NCI-H2227 treated with DMSO at 0.1 percent for 48 hours (cell line): ENCODE data around the gene ARHGAP26.
"Not testable (repeated sequence)": the region's sequence is repeated elsewhere in the genome, so short reads cannot be mapped to it uniquely, and the experiment has no call there.

Source experiments
- DNase-seq: peaks from one replicate; lab custom pipeline; 2025; lab: John Stamatoyannopoulos, UW

Gene ARHGAP26

DNA sequence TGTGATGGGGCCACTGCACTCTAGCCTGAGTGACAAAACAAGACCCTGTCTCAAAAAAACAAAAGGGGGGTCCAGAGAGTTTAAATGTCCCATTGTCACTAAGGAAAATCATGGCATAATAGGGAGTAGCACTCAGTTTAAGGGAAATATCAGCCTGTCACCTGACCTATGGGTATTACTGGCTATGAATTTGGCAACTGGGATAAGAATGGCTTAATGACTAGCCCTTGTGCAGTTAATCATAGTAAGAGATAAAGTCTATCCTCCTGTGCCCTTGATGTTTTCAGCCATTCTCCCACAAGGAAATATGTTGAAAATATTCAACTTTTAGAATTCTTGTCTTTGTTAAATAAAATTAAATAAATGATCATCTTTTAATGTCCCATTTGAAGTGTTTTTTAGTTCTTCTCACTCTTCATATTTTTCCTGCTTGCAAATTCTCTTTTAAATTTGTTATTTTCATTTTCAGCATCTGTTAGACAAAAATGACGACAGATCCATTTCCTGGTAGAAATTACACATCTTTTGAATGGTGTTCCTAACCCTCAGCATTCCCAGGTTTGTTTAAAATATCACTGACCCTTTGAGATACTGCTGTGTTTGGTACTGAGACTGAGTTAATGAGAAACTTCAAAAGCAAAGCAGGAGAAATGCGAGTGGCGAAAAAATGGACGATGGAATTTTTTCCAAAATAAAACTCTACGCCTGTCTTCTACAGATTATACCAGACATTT, 191.4 kb downstream of the ARHGAP26 start:
- DNase-seq, result no peak

DNA sequence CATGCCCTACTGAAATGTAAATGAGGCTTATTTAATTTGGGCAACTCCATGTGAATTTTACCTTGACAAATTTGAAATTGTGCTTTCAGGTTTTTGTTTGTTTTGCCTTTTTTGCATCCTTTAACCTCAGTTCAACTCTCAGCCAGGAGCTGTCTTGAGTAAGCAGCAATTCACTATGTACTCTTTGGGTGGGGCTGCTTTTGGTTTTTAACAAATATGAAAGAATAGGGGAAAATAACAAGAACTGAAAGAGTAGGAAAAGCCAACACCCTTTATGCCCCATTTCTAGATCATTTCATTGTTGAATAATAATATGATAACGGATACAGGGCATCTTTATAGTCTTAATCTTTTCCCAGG, 192.0 kb downstream of the ARHGAP26 start:
- no peak for DNase-seq

DNA sequence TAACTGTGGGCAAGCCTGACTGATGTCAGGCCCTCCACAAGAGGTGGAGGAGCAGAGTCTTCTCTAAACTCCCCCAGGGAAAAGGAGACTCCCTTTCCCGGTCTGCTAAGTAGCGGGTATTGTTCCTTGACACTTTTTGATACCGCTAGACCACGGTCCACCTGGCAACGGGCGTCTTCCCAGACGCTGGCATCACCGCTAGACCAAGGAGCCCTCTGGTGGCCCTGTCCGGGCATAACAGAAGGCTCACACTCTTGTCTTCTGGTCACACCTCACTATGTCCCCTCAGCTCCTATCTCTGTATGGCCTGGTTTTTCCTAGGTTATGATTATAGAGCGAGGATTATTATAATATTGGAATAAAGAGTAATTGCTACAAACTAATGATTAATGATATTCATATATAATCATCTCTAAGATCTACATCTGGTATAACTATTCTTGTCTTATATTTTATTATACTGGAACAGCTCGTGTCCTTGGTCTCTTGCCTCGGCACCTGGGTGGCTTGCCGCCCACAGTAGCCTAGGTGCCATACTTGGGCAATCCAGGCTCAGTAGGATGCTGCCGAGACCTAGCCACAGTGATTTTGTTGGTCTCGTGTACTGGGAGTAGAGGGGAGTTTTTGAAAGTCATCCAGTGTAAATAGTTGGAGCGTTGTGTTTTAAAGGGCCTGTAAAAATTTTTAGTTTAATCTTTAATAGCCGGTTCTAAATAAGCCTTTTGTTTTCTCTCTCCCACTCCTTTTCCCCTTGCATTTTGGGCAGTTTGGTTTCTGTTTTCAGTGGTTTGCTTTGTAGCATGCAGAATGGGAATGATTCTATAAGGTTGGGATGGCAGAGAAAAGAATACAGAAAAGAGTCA, 195.3 kb downstream of the ARHGAP26 start:
- not testable (repeated sequence) for DNase-seq

DNA sequence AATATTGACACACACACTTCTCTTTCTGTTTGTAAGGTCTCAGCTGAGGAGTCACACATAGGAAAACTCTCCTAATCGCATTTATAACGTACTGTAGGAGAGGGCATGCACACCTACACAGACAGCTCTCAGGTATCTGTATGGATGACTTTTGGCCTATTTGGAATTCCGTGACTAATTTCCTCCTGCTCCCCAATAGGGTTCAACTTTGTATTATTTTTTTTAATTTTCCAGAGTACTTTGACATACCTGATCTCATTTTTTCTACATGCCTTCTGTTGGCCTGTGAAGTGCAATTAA, 195.9 kb downstream of the ARHGAP26 start:
- DNase-seq, result no peak

DNA sequence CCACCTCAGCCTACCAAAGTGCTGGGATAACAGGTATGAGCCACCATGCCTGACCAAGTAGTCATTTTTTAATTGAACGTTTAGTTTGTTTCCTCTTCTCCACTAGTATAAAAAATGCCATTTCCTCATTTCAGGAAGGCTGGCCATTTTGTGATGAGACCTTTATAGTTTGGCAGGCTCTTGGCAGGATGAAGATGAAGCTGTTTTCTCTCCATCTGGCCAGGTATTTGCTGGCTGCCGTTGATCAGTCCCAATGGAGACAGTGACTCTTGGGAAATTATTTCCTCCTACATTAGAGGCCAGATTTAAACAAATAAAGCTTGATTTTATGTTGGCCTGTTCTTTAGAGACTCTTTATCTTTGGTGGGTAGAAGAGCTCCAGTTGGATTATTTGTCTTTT, 199.0 kb downstream of the ARHGAP26 start:
- DNase-seq, result no peak

DNA sequence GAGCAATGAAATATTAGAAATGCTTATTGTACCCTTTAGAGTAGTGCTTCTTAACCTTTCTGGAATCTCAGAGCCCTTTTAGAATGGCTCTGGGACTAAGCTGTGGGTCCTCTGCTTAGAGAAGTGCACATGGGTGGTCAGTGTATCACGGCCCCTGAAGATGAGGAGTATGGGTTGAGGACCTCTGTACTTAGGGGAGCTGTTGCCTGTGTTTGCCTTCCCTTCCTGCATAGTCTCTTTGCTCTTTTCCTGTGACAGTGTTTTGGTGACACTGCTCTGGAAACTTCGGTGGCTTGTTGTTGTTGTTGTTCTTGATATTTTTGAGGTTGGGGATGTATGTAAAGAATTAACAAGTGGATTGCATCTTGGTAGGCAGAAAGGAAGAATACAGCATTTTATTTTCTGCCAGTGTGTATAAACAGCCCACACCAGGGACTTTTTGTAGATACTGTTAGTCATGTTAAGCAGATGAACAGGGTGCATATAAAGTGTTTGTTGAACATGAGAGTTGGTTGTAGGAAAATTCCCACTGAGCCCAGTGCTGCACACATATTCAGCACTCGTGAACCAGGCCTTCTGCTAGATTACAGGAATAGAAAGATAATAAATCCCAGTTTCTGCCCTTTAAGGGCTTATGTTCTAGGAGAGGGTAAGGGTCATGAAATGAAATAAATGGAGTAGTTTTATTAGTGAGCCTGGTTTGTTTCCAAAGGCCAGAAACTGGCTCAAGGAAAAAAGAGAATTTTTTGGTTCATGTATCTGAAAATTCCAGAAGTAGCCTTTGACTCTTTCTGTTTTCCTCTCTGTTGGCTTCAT, 199.7 kb downstream of the ARHGAP26 start:
- no peak for DNase-seq

DNA sequence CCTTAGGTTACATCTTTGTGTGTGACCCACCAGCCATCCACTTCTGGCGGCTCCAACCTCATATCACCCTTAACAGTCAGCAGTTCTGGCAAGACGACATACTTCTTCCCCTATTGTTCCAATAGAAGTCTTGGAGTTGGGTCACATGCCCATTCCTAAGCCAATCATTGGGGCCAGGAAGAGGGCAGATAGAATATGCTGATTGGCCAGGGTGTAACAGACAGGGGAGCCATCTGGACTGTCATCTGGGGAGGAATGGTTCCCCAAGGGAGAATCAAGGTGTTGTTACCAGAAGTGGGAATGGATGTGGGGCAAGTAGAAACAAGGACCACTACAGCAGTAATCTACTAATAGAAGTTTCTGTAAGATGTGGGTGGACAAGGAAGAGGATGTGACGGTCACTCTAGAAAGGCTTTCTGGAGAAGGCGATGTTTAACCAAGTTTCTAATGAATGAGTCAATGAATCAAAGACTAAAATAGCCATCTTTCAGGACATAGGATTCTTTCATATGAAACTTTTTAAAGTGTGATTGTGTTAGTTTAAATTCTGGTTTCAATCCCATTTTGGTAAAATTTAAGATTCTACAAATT, 200.4 kb downstream of the ARHGAP26 start:
- no peak for DNase-seq

DNA sequence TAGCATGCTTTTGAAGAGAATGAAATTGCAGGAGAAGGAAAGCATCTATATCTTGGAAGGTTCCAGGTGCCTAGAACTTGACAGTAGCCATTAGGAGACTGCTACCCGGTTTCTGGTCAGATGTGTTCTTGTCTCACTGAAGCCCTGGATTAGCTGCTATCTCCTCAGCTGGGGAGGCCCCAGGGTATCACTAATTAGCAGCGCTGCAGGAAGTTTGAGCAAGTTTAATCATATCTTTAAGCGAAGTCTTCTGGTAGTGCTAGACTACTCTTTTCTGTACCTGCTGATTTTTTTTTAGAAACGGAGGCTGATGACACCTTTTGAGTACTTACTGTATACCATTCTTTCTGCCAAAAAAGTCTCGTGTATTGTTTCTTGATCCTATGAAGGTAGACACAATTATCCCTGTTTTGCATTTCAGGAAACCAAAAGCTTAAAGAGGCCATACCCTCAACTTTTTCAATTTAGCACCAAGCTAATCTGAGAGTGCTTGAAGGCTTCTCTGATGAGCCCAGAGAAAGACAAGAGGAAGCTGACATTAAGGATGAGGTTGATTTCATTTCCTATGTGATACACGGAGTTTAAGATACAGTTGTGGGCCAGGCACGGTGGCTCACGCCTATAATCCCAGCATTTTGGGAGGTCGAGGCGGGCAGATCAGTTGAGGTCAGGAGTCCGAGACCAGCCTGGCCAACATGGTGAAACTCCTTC, 201.3 kb downstream of the ARHGAP26 start:
- no peak for DNase-seq

DNA sequence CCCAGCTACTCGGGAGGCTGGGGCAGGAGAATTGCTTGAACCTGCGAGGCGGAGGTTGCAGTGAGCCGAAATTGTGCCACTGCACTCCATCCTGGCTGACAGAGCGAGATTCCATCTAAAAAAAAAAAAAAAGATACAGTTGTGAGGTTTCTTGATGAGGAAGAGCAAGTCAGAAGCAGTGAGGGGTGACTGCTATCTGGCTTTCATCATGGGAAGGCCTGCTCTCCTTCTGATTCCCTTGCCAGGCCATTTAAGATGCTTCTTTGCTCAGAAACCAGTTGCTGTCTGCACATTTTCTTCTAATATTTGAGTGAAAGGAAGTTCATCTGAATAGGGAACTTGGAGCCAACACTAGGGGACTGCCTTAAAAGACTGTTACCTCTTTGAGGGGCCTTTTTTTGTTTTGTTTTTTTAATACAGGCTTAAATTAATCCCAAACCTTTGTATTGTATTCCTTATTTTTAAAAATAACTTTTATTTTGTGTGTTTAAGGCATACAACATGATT, 201.9 kb downstream of the ARHGAP26 start:
- DNase-seq, result no peak

DNA sequence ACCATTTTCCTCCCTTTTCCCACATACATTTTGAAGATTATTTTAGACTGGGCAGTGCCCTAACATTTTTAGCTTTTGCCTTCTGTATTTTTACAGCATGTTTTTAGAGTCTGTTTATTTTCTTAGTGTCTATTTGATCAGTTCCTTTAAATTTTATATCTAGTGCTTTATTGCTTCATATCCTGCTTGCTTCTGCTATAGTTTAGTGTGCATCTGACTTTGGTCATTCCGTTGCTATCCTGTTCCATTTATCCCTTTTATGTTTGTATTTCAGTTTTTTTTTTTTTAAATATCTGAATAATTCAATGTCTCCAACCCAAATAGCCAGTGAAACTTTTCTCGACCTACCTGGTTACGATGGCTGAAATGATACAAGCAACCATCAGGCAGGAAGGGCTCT, 203.8 kb downstream of the ARHGAP26 start:
- DNase-seq, result no peak

DNA sequence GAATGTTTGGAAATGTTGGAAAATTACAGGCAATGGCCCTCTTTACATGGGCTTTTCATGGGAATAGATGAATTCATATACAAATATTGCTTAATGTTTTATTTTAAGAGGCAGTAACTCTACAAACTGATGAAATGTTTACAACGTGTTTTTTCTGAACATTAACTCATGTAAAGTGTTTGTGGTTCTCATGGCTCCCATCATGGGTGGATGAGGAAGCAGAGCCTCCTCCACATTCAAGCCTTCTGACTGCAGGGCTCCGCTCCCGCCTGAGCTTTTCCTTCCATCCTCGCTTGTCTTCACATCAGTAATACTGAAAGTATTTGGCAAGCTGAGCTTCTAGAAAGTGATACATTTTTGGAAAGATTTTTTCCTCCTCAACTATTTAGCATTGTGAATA, 204.2 kb downstream of the ARHGAP26 start:
- DNase-seq, result no peak

DNA sequence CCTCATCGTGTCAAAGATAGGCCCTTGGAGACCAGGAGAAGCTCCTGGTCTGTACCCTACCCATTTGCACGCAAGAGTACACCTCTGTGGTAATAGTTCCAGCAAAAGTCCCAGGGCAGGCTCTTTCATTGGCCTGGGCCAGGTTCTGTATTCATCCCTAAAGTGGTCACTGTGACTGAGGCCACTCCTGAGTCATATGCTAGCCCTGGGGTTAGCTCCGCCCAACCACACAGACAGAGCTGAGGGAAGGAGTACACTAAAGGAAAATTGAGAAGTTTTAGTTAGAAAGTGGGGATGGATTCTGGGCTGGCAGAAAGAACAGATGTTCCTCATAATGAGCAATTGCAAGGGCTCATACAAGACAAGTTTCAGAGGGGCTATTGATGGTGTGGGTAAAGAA, 206.7 kb downstream of the ARHGAP26 start:
- no peak for DNase-seq

DNA sequence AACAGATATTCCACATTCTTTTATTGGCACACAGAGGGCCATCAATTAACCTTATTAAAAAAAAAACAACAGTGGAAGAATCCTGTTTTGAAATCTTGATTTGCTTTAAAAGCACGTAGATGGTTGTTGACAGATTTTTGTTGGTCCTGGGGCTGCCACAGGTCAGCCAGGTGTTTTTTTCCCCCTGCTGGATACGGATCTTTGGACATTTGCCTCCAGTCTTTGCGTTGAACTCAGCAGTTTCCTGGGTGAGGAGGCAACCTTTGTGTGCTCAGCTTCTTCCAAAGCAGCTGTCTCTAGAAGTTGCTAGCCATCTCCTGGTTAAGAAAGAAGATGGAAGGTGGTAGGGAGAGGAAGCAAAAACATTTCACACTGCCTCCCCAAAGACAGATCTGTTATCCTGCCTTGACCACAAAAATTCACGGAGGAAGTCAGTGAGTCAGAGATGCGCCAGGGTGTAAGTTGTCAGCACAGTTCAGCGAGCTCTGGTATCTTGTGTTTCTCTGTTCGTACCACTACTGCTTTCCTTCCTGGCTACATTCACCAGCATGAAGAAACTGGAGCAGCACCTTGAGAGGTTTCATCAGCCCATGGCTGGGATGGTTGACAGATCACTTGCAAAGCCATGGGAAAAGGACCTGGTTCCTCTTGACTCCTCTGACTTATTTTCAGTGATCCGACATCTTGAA, 207.3 kb downstream of the ARHGAP26 start:
- no peak for DNase-seq

DNA sequence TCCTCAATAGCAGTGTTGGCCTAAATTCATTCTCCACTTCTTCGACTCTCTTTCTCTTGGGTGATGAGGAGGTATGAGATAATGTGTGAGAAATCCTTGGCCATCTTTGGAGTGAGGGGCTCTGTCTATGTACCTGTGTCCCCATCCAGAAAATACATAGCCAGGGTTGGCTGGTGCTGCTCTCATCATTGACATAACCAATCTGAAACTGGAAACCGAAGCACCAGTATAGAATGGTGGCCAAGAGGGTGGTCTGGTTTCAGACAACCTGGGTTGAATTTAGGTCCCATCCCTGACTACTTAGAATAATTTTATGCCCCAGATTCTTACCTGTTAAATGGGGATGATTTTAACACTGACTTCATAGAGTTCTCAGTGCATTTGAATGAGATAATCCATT, 208.1 kb downstream of the ARHGAP26 start:
- no peak for DNase-seq

DNA sequence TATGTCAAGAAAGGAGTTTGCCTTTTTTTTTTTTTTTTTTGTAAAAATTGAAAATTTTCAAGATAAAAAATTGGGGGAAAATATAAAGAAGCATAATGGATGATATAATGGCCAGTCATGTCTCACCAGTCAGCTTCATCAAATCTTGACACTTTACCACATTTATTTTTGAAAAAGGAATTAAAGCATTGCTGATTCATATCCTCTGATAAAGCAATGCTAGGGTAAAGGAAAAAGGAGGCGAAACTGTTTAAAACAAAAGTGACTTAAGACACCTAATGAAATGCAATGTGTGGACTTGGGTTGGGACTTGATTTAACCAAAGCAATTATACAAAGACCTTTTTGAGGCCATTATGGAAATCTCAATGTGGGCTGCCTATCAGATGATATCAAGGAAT, 208.5 kb downstream of the ARHGAP26 start:
- DNase-seq, result no peak

DNA sequence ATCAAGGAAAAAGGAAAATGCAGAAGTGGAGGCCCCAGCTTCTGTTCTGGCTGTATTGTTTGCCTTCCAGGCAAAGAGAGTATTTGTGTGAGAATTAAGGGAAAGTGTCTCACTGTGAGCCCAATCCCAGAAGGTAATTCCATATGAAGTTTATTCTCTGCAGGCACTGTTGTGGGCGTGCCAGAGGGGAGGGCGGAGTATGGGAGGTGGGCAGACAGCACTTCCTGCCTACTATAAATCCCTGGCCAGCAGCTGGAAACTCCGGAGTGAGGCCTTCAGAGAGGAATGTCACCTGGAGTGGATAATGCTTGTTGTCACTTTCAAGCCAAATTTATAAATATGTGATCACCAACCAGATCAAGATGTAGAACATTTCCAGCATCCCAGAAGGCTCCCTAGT, 209.5 kb downstream of the ARHGAP26 start:
- no peak for DNase-seq

DNA sequence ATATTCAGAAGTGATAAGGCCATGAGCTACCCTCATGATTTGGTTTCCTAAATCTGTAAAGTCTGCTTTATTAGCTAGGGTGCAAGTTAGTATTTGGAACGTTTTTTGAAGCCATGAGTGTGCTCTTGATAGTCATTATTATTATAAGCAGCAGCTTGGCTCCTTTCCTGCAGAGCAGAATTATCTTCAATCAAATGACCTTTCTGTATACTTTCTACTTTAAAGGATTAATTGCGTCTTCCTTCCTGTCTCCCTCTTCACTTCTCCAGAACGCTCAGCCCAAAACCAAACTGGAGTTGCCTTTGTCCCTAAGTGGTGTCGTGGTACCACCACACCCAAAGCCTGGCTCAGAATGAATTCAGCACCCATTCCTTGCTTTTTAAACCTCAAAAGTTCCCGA, 211.3 kb downstream of the ARHGAP26 start:
- peak; percentile 9 for DNase-seq

DNA sequence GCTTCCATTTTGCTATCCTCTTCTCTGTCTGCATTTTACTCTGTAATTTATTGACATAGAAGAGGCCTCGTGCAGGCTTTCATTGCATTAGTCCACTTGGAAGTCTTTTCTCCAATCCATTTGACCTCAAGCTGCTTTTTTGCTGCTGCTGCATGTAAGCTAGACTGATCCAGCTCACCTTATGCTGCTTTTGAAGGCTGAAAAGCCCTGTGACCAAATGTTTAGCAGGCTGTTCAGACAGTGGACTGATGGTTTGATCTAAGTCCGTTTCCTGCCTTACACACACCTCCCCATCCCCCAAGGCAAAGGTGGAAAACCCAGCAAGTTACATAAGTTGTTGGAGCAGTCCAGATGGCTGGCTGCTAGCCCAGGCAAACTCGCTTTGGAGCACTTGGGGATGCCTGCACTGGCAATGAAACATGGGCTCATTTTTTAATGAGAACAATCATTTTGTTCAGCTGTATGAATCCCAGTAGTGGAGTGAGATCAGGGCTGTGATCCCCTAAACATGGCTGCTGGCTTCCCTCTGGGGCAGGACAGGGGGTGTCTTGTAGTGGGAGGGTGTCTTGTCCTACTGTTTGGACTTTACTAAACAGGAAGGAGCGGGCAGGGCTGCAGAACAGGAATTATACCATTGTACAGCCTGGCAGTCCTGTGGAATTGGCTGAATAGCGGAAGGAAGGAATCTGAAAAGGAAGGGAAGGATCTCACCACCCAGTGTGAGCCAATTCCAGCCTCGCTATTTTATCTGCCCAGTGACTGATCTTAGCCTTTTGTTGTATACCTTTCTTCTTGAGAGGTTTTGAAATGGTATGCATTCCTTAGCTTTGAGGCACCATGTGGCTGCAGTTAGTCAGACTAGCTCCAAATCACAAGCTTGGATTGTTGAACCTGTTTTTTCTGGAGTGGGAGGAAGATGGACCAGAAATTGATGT, 212.0 kb downstream of the ARHGAP26 start:
- no peak for DNase-seq

DNA sequence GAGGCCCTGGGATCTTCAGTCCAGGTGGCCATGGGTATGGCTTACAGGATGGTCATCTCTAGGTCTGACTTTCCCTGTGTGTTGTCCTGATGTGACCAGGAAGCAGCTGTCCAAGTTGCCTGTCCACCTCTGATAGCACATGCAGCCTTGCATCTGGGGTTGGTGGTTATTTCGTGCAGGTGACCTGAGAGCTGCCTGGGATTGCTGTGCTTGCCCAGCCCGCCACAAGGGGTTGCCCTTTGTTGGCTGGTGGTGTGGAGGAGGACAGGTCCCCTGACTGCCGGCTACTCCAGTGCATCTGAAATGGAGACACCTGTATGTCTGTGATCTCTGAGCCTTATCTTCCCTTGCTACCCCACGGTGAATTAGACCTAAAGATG, 212.6 kb downstream of the ARHGAP26 start:
- DNase-seq, result no peak

DNA sequence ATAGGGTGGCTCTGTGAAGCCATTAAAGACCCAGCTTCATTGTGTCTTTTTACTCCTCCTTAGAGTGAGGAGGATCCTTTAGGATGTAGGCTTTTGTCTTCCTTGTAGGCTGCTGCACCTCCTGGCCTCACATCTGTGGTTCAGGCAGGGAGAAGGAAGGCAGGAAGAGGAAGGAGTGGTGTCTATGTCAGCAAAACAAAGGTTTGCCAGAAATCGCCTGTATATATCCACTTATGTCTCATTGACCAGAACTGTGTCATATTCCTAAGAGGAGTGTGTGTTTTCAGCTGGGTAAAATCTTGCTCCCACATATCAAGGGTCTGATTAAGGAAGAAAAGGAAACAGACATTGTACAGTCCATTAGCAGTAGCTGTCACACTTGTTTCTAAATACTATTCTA, 213.8 kb downstream of the ARHGAP26 start:
- no peak for DNase-seq
